ENCODE data around the gene APBA1.
A peak's percentile ranks its signal among the peaks of the same experiment; 100 is the strongest.
"Not testable (repeated sequence)": the region's sequence is repeated elsewhere in the genome, so short reads cannot be mapped to it uniquely, and the experiment has no call there.

Gene APBA1

GRCh38 chr9:69432623-69433022 is 239.5 kb downstream of the APBA1 start:
- no peak for DNase-seq (ENCODE audit: low read depth)
- H3K4me3 ChIP-seq (ENCODE audit: low read depth, low read length) = no peak overlapping the region

- H3K4me3 ChIP-seq (ENCODE audit: low read depth, low read length) = no peak overlapping the region
- no peak for DNase-seq (ENCODE audit: low read depth)
Measured at GRCh38 chr9:69431777-69432176, 240.4 kb downstream of the APBA1 start.

GRCh38 chr9:69431203-69431602 is 241.0 kb downstream of the APBA1 start:
- H3K4me3 ChIP-seq (ENCODE audit: low read depth, low read length) = no peak overlapping the region
- DNase-seq (ENCODE audit: low read depth) = no peak

GRCh38 chr9:69430206-69430605 is 242.0 kb downstream of the APBA1 start:
- H3K4me3 ChIP-seq (ENCODE audit: low read depth, low read length) = no peak overlapping the region
- no peak for DNase-seq (ENCODE audit: low read depth)

- DNase-seq (ENCODE audit: low read depth) = no peak
- no peak overlapping the region for H3K4me3 ChIP-seq (ENCODE audit: low read depth, low read length)
Measured at GRCh38 chr9:69429281-69429680, 242.9 kb downstream of the APBA1 start.

- H3K4me3 ChIP-seq (ENCODE audit: low read depth, low read length) = no peak overlapping the region
- DNase-seq (ENCODE audit: low read depth) = no peak
Measured at GRCh38 chr9:69428017-69428785, 244.0 kb downstream of the APBA1 start.

GRCh38 chr9:69427286-69427685 is 244.9 kb downstream of the APBA1 start:
- no peak overlapping the region for H3K4me3 ChIP-seq (ENCODE audit: low read depth, low read length)
- no peak for DNase-seq (ENCODE audit: low read depth)

GRCh38 chr9:69425136-69425801 is 246.9 kb downstream of the APBA1 start:
- DNase-seq (ENCODE audit: low read depth) = no peak

GRCh38 chr9:69421908-69422801 is 250.0 kb downstream of the APBA1 start:
- no peak for DNase-seq (ENCODE audit: low read depth)

More at GRCh38 chr9:69425136-69425801, 246.9 kb downstream of the APBA1 start:
- H3K4me3 ChIP-seq (ENCODE audit: low read depth, low read length) = no peak overlapping the region

GRCh38 chr9:69420611-69421270 is 251.4 kb downstream of the APBA1 start:
- no peak overlapping the region for H3K4me3 ChIP-seq (ENCODE audit: low read depth, low read length)
- no peak for DNase-seq (ENCODE audit: low read depth)

More at GRCh38 chr9:69421908-69422801, 250.0 kb downstream of the APBA1 start:
- no peak overlapping the region for H3K4me3 ChIP-seq (ENCODE audit: low read depth, low read length)

GRCh38 chr9:69412741-69413150 is 259.4 kb downstream of the APBA1 start:
- DNase-seq (ENCODE audit: low read depth) = peak; percentile 6

GRCh38 chr9:69411931-69412740 is 260.0 kb downstream of the APBA1 start:
- DNase-seq (ENCODE audit: low read depth) = no peak
- H3K4me3 ChIP-seq (ENCODE audit: low read depth, low read length) = no peak overlapping the region

More at GRCh38 chr9:69412741-69413150, 259.4 kb downstream of the APBA1 start:
- peak overlapping the region; percentile 25 for H3K4me3 ChIP-seq (ENCODE audit: low read depth, low read length)

GRCh38 chr9:69411246-69411645 is 260.9 kb downstream of the APBA1 start:
- no peak overlapping the region for H3K4me3 ChIP-seq (ENCODE audit: low read depth, low read length)

GRCh38 chr9:69409936-69410335 is 262.2 kb downstream of the APBA1 start:
- H3K4me3 ChIP-seq (ENCODE audit: low read depth, low read length); DNase-seq (ENCODE audit: low read depth): not testable (repeated sequence)

More at GRCh38 chr9:69411246-69411645, 260.9 kb downstream of the APBA1 start:
- no peak for DNase-seq (ENCODE audit: low read depth)

GRCh38 chr9:69400470-69400869 is 271.7 kb downstream of the APBA1 start:
- no peak overlapping the region for H3K4me3 ChIP-seq (ENCODE audit: low read depth, low read length)

GRCh38 chr9:69397384-69398214 is 274.6 kb downstream of the APBA1 start:
- no peak overlapping the region for H3K4me3 ChIP-seq (ENCODE audit: low read depth, low read length)

More at GRCh38 chr9:69400470-69400869, 271.7 kb downstream of the APBA1 start:
- DNase-seq (ENCODE audit: low read depth) = no peak

GRCh38 chr9:69396759-69397158 is 275.4 kb downstream of the APBA1 start:
- DNase-seq (ENCODE audit: low read depth) = no peak
- no peak overlapping the region for H3K4me3 ChIP-seq (ENCODE audit: low read depth, low read length)

More at GRCh38 chr9:69397384-69398214, 274.6 kb downstream of the APBA1 start:
- DNase-seq (ENCODE audit: low read depth) = no peak

GRCh38 chr9:69395718-69396117 is 276.5 kb downstream of the APBA1 start:
- DNase-seq (ENCODE audit: low read depth) = no peak
- no peak overlapping the region for H3K4me3 ChIP-seq (ENCODE audit: low read depth, low read length)
